Dorsolateral prefrontal cortex (tissue), 118 donors: ENCODE measurements around the gene UBIAD1. TPM values are rescaled to one million over a fixed set of nuclear protein-coding genes. Genes with fewer than 3 reads are reported as not detected.

Experiments
- total RNA-seq, 120 experiments: library from RNA; stranded (reverse); gene quantifications; one replicate each; pipeline versions ENCODE4 v1.2.3 to v1.2.4, GENCODE V29; 2022

Gene UBIAD1
- total RNA-seq, 120 experiments from 2014 or later, result 11.4 to 28.1 (median 18.2) TPM

Other genes starting within 250 kb of the UBIAD1 start
- 1 to 10 TPM in 5 of 120 experiments, under 1 TPM in 18, not detected in 97; 0.20 to 4.8 (median 0.59) TPM for gene MASP2, start 226.0 kb upstream of the UBIAD1 start, total RNA-seq
- 10 to 100 TPM; 32.9 to 80.2 (median 52.9) TPM for gene SRM, start 213.2 kb upstream of the UBIAD1 start, total RNA-seq
- gene EXOSC10, start 173.3 kb upstream of the UBIAD1 start, total RNA-seq, result 100 to 1,000 TPM in 4 of 120 experiments, 10 to 100 TPM in 116; 38.5 to 121 (median 79.0) TPM
- 1 to 10 TPM in 10 of 120 experiments, under 1 TPM in 51, not detected in 59; 0.14 to 3.0 (median 0.56) TPM for gene ANGPTL7, start 83.8 kb upstream of the UBIAD1 start, total RNA-seq
- 10 to 100 TPM; 45.9 to 83.6 (median 63.3) TPM for gene MTOR, start 10.6 kb upstream of the UBIAD1 start, total RNA-seq
- gene DISP3, start 206.0 kb downstream of the UBIAD1 start, total RNA-seq, result 10 to 100 TPM in 92 of 120 experiments, 1 to 10 TPM in 28; 6.4 to 26.3 (median 12.0) TPM